GM18526 (cell line): ENCODE results near the gene TSKS.
A peak's percentile ranks its signal among the peaks of the same experiment; 100 is the strongest.

Experiments
- POLR2A ChIP-seq: IDR thresholded peaks from 3 replicates; pipeline ENCODE4 v1.6.1; 2011; ENCODE audit not compliant: insufficient read length; ENCODE audit errors: extremely low read depth

TSKS gene

DNA sequence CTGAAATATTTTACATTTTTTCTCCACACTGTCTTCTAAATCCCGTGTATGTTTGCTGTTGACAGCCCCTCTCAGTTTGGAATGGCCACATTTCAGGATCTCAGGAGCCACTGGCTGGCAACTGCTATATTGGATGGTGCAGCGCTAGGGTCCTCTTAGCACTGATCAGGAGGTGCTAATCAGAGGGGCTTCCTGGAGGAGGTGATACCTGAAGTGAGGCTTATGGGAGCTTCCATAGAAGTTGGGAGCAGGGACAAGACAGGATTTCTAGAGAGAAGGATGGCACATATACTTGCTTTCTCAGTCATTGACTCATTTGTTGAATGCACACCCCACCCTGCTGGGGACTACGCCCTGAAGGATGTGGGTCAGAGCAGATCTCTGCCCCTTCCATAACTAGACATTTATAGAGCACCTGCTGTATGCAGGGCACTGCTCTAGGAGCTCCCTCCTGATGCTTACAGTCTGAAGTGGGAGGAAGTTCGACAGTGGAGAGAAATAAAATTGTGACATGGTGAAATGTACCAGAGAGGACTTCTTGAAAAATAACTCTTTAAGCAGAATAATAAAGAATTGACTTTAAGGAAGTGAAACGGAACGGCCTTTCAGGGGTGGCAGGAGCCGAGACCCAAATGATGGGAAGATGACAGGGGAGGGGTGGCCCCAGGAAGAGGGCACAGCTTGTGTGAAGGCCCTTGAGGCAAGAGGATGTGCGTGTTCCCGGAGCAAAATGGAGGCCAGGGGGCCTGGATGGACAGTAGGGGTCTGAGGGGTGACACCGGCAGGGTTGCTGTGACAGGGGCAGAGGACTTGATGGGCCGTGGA is 16.8 kb upstream of the TSKS start:
- TF ChIP-seq POLR2A = no peak

- no peak for TF ChIP-seq POLR2A
These were observed 13.3 kb upstream of the TSKS start for GRCh38 chr19:49776371-49776764.

- no peak for TF ChIP-seq POLR2A
These were observed 12.8 kb upstream of the TSKS start for GRCh38 chr19:49775742-49776370.

GRCh38 chr19:49774969-49775368 is 11.9 kb upstream of the TSKS start:
- no peak for TF ChIP-seq POLR2A

GRCh38 chr19:49773663-49774350 is 10.7 kb upstream of the TSKS start:
- no peak for TF ChIP-seq POLR2A

- no peak for TF ChIP-seq POLR2A
These were observed 9.8 kb upstream of the TSKS start for GRCh38 chr19:49772850-49773432.

DNA sequence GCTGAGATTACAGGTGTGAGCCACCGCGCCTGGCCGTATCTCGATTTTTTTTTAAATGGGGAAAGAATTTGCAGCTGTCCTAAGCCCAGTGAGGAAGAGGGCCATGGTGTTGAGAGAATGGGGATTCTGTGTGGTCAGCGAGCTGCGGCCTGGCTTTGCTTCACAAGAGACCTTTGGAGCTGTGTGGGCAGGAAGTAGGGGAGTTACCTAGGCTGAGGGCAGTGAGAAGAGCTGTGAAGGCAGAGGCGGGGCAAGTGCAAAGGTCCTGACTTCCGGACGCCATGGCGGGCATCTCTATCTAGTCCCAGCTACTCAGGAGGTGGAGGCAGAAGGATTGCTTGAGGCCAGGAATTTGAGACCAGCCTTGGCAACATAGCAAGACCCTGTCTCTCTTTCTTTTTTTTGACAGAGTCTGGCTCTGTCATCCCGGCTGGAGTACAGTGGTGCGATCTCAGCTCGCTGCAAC is 8.6 kb upstream of the TSKS start:
- TF ChIP-seq POLR2A = no peak

GRCh38 chr19:49770529-49770928 is 7.4 kb upstream of the TSKS start:
- TF ChIP-seq POLR2A = no peak

DNA sequence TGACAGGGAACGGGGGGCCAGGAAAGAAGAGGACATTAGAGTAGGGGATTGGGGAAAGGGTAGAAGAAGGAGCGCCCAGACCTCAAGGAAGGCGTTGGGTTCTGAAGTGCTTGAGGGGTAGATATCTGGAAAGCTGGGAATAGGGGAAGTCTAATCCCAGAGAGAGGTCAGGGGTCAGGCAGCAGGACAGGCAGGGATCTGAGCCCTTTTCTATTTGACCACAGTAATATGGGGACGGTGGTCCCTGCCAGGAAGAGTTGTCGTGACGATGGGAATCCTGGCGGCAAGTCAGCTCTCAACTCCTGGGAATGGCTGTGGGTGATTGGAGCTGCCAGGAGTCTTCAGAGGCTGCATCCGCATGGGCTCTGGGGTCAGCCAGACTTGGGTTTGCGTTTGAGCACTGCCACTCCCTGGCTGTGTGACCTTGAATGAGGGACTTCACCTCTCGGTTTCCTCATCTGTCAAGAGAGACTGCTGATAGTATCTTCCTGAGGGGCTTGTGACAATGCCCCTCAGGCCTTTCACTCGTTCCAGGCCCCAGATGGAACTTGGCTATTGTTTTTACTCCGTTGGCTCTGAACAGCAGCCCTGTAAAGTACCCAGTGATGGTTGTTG is 5.0 kb upstream of the TSKS start:
- no peak for TF ChIP-seq POLR2A

DNA sequence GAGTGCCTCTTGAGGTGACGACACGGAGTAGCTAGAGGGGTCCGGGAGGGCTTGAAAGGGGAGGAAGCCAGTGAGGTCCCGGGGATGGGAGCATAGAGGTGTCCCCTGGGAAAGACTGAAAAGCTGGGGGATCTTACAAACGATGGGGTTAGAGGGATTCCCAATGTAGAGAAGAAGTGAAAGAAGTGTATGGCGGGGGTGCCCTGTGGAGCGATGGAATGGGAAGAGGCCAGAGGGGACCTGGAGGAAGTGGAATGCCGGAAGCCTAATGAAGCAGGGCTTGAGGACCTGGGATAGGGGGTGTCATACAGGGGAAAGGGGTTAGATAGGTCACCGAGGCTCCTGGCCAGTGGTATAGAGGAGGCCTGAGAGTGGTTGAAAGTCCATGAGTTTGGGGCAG is 4.3 kb upstream of the TSKS start:
- no peak for TF ChIP-seq POLR2A

- peak; percentile 47 for TF ChIP-seq POLR2A
These were observed 3.8 kb upstream of the TSKS start, which contains the start of gene AP2A1 for GRCh38 chr19:49766930-49767299. TSS of gene AP2A1 (plus strand) at chr19:49767001. CDS start at chr19:49767134, 133 bp downstream.

DNA sequence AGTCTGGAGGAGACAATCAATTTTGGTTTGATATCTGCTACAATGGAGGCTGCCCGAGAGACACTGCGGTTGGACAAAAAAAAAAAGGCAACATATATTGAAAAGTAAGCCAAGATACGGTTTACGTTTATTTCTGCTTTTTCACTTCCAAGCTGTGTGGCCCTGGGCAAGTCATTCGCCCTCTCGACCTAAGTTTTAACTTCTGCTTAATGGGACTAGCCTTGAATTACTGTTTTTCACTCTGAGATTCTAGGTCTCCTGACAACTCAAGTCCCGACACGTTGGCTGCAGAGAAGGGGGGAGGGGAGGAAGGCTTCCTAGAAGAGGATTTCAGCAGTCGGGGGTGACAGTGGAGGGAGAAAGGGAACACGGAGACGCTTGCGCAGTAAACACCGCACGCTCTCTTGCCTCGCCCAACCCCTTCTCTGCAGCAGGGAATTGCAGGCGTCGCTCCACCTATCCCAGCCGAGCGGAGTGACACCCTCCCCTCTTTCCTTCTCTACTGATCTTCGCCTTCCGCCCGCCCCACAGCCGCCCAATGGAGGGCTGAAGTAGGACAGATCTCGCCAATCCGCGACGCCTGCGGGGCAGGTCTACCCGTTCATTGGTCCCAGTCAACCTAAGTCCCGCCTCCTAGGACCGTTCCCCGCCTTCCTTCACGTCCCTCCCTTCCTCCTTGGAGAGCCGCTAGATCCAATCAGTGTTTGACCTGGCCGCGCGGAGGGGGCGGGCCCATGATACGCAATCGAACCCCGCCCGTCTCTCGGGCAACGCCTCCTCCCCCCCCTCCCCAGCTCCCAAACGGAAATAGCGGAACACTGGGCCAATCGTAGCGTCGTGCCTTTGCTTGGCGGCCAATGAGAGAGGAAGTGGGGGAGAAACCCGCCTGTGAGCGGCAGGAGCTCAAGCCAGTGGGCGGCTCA is 3.2 kb upstream of the TSKS start:
- peak; percentile 81 for TF ChIP-seq POLR2A

DNA sequence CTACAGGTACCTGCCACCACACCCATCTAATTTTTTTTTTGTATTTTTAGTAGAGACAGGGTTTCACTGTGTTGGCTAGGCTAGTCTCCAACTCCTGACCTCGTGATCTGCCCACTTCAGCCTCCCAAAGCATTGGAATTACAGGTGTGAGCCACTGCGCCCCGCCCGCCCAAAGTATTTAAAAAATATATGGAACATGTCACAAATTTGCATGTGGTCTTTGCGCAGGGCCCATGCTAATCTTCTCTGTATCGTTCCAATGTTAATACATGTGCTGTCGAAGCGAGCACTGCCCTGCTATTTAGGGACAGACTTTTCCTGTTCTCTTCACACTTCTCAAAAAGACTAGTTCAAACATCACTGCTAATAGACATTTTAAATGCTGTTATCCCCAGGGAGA is 1.2 kb upstream of the TSKS start:
- TF ChIP-seq POLR2A = no peak
